OCI-LY1 (cell line): ENCODE results near the gene PVRIG.
"Not testable (repeated sequence)": the region's sequence is repeated elsewhere in the genome, so short reads cannot be mapped to it uniquely, and the experiment has no call there.

Source experiments
- EZH2 ChIP-seq: fragments of 200-600 bp; sonication (generic), shearing (Covaris generic); IDR thresholded peaks from 2 replicates; pipeline ENCODE4 v1.8.0; 2017; ENCODE audit warnings: borderline replicate concordance, mixed run types, mild to moderate bottlenecking, antibody characterized with exemption, low read length, moderate library complexity, mixed read lengths
- TF ChIP-seq, protein P1 (sequence below): fragments of 200-600 bp; sonication (generic), shearing (Covaris generic); IDR thresholded peaks from 2 replicates; pipeline ENCODE4 v1.5.1; 2017; ENCODE audit warnings: mild to moderate bottlenecking, antibody characterized with exemption, low read length, moderate library complexity, mixed read lengths

DNA sequence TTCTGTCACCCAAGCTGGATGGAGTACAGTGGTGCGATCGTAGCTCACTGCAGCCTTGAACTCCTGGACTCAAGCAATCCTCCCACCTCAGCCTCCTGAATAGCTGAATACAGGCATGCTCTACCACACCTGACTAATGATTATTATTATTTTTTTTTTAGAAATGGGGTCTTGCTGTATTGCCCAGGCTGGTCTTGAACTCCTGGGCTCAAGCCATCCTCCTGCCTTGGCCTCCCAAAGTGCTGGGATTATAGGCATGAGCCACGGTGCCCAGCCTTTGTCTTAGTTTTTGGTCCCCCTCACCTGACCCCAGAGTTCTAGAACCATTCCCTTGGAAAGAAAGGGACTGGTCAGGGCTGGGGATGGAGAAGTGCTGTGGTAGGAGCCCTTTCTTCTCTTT, 39.7 kb upstream of the PVRIG start:
- TF ChIP-seq, protein P1, sequence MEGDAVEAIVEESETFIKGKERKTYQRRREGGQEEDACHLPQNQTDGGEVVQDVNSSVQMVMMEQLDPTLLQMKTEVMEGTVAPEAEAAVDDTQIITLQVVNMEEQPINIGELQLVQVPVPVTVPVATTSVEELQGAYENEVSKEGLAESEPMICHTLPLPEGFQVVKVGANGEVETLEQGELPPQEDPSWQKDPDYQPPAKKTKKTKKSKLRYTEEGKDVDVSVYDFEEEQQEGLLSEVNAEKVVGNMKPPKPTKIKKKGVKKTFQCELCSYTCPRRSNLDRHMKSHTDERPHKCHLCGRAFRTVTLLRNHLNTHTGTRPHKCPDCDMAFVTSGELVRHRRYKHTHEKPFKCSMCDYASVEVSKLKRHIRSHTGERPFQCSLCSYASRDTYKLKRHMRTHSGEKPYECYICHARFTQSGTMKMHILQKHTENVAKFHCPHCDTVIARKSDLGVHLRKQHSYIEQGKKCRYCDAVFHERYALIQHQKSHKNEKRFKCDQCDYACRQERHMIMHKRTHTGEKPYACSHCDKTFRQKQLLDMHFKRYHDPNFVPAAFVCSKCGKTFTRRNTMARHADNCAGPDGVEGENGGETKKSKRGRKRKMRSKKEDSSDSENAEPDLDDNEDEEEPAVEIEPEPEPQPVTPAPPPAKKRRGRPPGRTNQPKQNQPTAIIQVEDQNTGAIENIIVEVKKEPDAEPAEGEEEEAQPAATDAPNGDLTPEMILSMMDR: not testable (repeated sequence)
- not testable (repeated sequence) for TF ChIP-seq EZH2
